ENCODE data around the gene MYH11.
"Not testable (repeated sequence)": the region's sequence is repeated elsewhere in the genome, so short reads cannot be mapped to it uniquely, and the experiment has no call there.

- TF ChIP-seq CTCF (IDR thresholded peaks at IDR 0.05; ENCODE audit: low read depth, low read length); EZH2phosphoT487 (IDR thresholded peaks at IDR 0.05; ENCODE audit: low read depth): not testable (repeated sequence)
These were observed 44.5 kb downstream of the MYH11 start for GRCh38 chr16:15812401-15812750.
